GM12878 (cell line): ENCODE data around the gene CDK7. TPM values are rescaled to one million over a fixed set of nuclear protein-coding genes. Genes with fewer than 3 reads are reported as not detected.

Source experiments
- ATAC-seq: fragments of 200-7000 bp; cut with Tn5 transposase; 3 replicates; pipeline ENCODE4 v1.9.1; 2020; ENCODE audit warnings: mild to moderate bottlenecking, moderate library complexity
- BruUV-seq: library from RNA; stranded (reverse); fragments of 400-500 nt; replicated peaks from 2 replicates; lab custom pipeline; 2021; lab: Mats Ljungman, UMichigan
- CTCF ChIA-PET: fragments of 300-600 bp; sonication (Branson Sonifier 250); formaldehyde crosslinking; extraction: SDS; loops from one replicate; lab custom pipeline; 2021; ENCODE audit warnings: inconsistent platforms; lab: Yijun Ruan, JAX
- POLR2A ChIA-PET: fragments of 350-600 bp; formaldehyde crosslinking; extraction: SDS; loops from one replicate; lab custom pipeline; 2021; ENCODE audit warnings: inconsistent platforms; lab: Charles Lee
- RAD21 ChIA-PET: fragments of 300-600 bp; sonication (Branson Sonifier 250); formaldehyde crosslinking; loops from one replicate; lab custom pipeline; 2023; ENCODE audit warnings: antibody characterized with exemption; ENCODE audit not compliant: unreplicated experiment; lab: Charles Lee
- SMC1A ChIA-PET: fragments of 300-600 bp; sonication (Branson Sonifier 250); formaldehyde crosslinking; loops from one replicate; lab custom pipeline; 2023; ENCODE audit not compliant: unreplicated experiment, uncharacterized antibody; lab: Charles Lee
- DNase-seq: peaks from one replicate; pipeline ENCODE4 v3.0.0-alpha.2; 2011; ENCODE audit warnings: low read depth, low spot score
- FAIRE-seq: peaks from 3 replicates; lab custom pipeline; 2011; peaks lifted over from hg19 to GRCh38; lab: Jason Lieb, UNC
- H2AFZ ChIP-seq: 2 replicates; pipeline ENCODE4 v1.6.0; 2011; ENCODE audit warnings: low read depth, low read length, control low read depth; ENCODE audit not compliant: control insufficient read depth
- H3K27ac ChIP-seq: 2 replicates; pipeline ENCODE4 v1.5.1; 2011; ENCODE audit warnings: control low read depth; ENCODE audit not compliant: control insufficient read depth, insufficient read depth
- H3K27me3 ChIP-seq, 2 experiments: replicated peaks in 1 of 2; 2 replicates each; pipeline versions ENCODE4 v1.6.0 to v1.6.1; 2011; ENCODE audit warnings: low read length in 1 of 2; ENCODE audit not compliant: control insufficient read depth in 2 of 2, insufficient read depth in 2 of 2
- H3K36me3 ChIP-seq, 2 experiments: 2 replicates each; pipeline ENCODE4 v1.5.1; 2011; ENCODE audit warnings: low read length in 1 of 2; ENCODE audit not compliant: control insufficient read depth in 2 of 2, insufficient read depth in 2 of 2
- H3K4me1 ChIP-seq: 2 replicates; pipeline ENCODE4 v1.6.1; 2011; ENCODE audit warnings: mild to moderate bottlenecking, low read length, moderate library complexity, mixed read lengths; ENCODE audit not compliant: control insufficient read depth, insufficient read depth
- H3K4me2 ChIP-seq: 2 replicates; pipeline ENCODE4 v1.6.0; 2011; ENCODE audit warnings: control low read depth; ENCODE audit not compliant: control insufficient read depth, insufficient read depth
- H3K4me3 ChIP-seq: fragments of 200-600 bp; sonication (generic); 2 replicates; pipeline ENCODE4 v1.5.1; 2016
- H3K79me2 ChIP-seq: 2 replicates; pipeline ENCODE4 v1.6.0; 2011; ENCODE audit warnings: low read length; ENCODE audit not compliant: control insufficient read depth, insufficient read depth
- H3K9ac ChIP-seq: 2 replicates; pipeline ENCODE4 v1.8.0; 2011; ENCODE audit warnings: low read length, control low read depth, mixed read lengths; ENCODE audit not compliant: control insufficient read depth, insufficient read depth
- H3K9me3 ChIP-seq: replicated peaks from 3 replicates; pipeline ENCODE4 v1.5.1; 2011; ENCODE audit warnings: mild to moderate bottlenecking, low read length; ENCODE audit not compliant: control insufficient read depth, insufficient read depth
- H4K20me1 ChIP-seq: 2 replicates; pipeline ENCODE4 v1.6.0; 2011; ENCODE audit not compliant: control insufficient read depth, insufficient read depth
- BCL3 ChIP-seq: IDR thresholded peaks from 2 replicates; pipeline ENCODE4 v1.6.1; 2011; ENCODE audit warnings: borderline replicate concordance, low read depth, mild to moderate bottlenecking, moderate library complexity, low read length; ENCODE audit not compliant: insufficient read depth, poor library complexity, severe bottlenecking
- IRF4 ChIP-seq: IDR thresholded peaks from 2 replicates; pipeline ENCODE4 v1.6.1; 2011; ENCODE audit warnings: low read depth, low read length
- KLF5 ChIP-seq: fragments of 450-650 bp; IDR thresholded peaks from 2 replicates; pipeline ENCODE4 v1.6.1; 2014; ENCODE audit warnings: mild to moderate bottlenecking; ENCODE audit not compliant: partially characterized antibody
- USF2 ChIP-seq: IDR thresholded peaks from 2 replicates; pipeline ENCODE4 v1.6.1; 2011; ENCODE audit warnings: low read depth, low read length, improper control_type of control experiment, borderline replicate concordance
- WGBS: methylation state at CpG from one replicate; pipeline ENCODE4 v1.1.6; 2016; ENCODE audit warnings: low lambda C conversion rate; ENCODE audit not compliant: insufficient replicate concordance, insufficient coverage; ENCODE audit errors: missing lambda C conversion rate; 5-methylcytosine and 5-hydroxymethylcytosine counted together
- in situ Hi-C: fragments of 300-500 bp; cut with MboI; formaldehyde crosslinking; loops from 9 replicates; pipeline ENCODE4 v1.14.3; 2018; ENCODE audit warnings: mixed read lengths
- intact Hi-C: fragments of 100-400 bp; cut with micrococcal nuclease; formaldehyde crosslinking; loops from one replicate; pipeline ENCODE4 v1.14.2; 2022; ENCODE audit not compliant: unreplicated experiment
- polyA plus RNA-seq, 11 experiments: library from polyadenylated mRNA; depleted of rRNA in 4 of 11; unstranded in 6 of 11; stranded (reverse) in 5 of 11; fragments of >200 nt; fragmentation: Nextera tagmentation in 4 of 11; fragmentation: Illumina TruSeq in 1 of 11; extraction: Ambion mirVana in 4 of 11; extraction: Trizol in 1 of 11; gene quantifications; 1 replicate in 1 of 11; 2 replicates in 10 of 11; pipeline versions ENCODE4 v1.2.1 to v1.2.3, GENCODE V29; 2011 to 2016; ENCODE audit warnings: inconsistent platforms in 2 of 11, missing spikeins in 2 of 11, low read depth in 1 of 11
- total RNA-seq, 4 experiments: library from RNA; depleted of rRNA in 3 of 4; stranded (reverse); fragments of >200 nt in 3 of 4; fragmentation: Illumina TruSeq in 1 of 4; extraction: Trizol in 1 of 4; gene quantifications; 2 replicates each; pipeline versions ENCODE4 v1.2.1 to v1.2.3, GENCODE V29; 2013 to 2021

CDK7 gene
- total and polyA plus RNA-seq, 10 of the 15 experiments (the other 5 are each of a cell fraction or from before 2014, with no cell fraction given) = 26.0 to 93.9 (median 43.0) TPM

- 98% methylated on average over 2 of the region's 2 CpGs for WGBS
- Histone ChIP-seq H3K4me3 (no peak overlapping the region), H3K4me1 (no peaks in the 10 kb centered on the region), H3K27me3 (no peaks in the 10 kb centered on the region), H3K9me3 (no peaks in the 10 kb centered on the region; the same call in 2 of the 3 replicates), H3K36me3 (peaks cover 0 to 3% of the 10 kb centered on the region in 2 experiments; a peak in 1 of 4 replicates), H4K20me1 (no peaks in the 10 kb centered on the region), H2AFZ (no peak overlapping the region), H3K4me2 (no peak overlapping the region), H3K79me2 (peaks cover 18% of the 10 kb centered on the region), H3K27ac (no peak overlapping the region), H3K9ac (no peak overlapping the region)
- ChIA-PET POLR2A (no interaction called here), SMC1A (no interaction called here), RAD21 (no interaction called here), CTCF (no interaction called here)
- BruUV-seq = TSS peak; percentile 12
- intact Hi-C loops = no loop called here
- in situ Hi-C loops = no loop called here
- no peak for TF ChIP-seq USF2
- ATAC-seq = no peak
- DNase-seq = no peak
- FAIRE-seq = no peak
These were observed 13.3 kb downstream of the CDK7 start for GRCh38 chr5:69248019-69248418.

- no TSS peak for BruUV-seq
- no peak overlapping the region for H3K4me2 ChIP-seq
- H3K4me1 ChIP-seq = no peaks in the 10 kb centered on the region
- no peak for ATAC-seq
- TF ChIP-seq IRF4 (no peak), BCL3 (no peak), KLF5 (no peak)
- TF ChIP-seq, all 136 proteins: peak for 0
- Histone ChIP-seq H3K27me3 (no peaks in the 10 kb centered on the region), H3K36me3 (peaks cover 0 to 3% of the 10 kb centered on the region in 2 experiments; a peak in 1 of 4 replicates), H3K9me3 (no peaks in the 10 kb centered on the region; the same call in 2 of the 3 replicates), H3K27ac (no peak overlapping the region), H3K79me2 (peaks cover 14% of the 10 kb centered on the region), H4K20me1 (no peaks in the 10 kb centered on the region), H3K9ac (no peak overlapping the region), H3K4me3 (no peak overlapping the region), H2AFZ (no peak overlapping the region)
- ChIA-PET SMC1A (interaction anchor here (0.6 to 0.8 kb wide), 3 partner anchors 9 to 132 kb away, joined by 3 to 4 read pairs (median 3); no protein-coding TSS in a partner anchor), CTCF (no interaction called here), POLR2A (interaction anchor here (0.7 kb wide), 1 partner anchor 16 kb away, joined by 4 read pairs; the partner anchor contains the start of gene CDK7), RAD21 (no interaction called here)
- FAIRE-seq (no peak), DNase-seq (no peak)
- 100% methylated on average over 2 of the region's 2 CpGs for WGBS
- intact Hi-C loops = no loop called here
- in situ Hi-C loops = no loop called here
These were observed 15.9 kb downstream of the CDK7 start for GRCh38 chr5:69250593-69250992.
